ENCODE results near the gene IFIT2.
"Not testable (repeated sequence)": the region's sequence is repeated elsewhere in the genome, so short reads cannot be mapped to it uniquely, and the experiment has no call there.

IFIT2 gene

GRCh38 chr10:89342206-89342958 is 40.5 kb downstream of the IFIT2 start:
- DNase-seq (ENCODE audit: low read depth in 2 of 2), result no peak

- no peak for DNase-seq (ENCODE audit: low read depth in 2 of 2)
Observed at GRCh38 chr10:89343089-89343767, 41.4 kb downstream of the IFIT2 start.

- DNase-seq (ENCODE audit: low read depth in 2 of 2), result no peak
Observed at GRCh38 chr10:89344156-89344555, 42.3 kb downstream of the IFIT2 start.

- no peak for DNase-seq (ENCODE audit: low read depth in 2 of 2)
Observed at GRCh38 chr10:89345367-89346000, 43.6 kb downstream of the IFIT2 start.

GRCh38 chr10:89346405-89347254 is 44.8 kb downstream of the IFIT2 start:
- no peak for DNase-seq (ENCODE audit: low read depth in 2 of 2)

- DNase-seq (ENCODE audit: low read depth in 2 of 2), result no peak
Observed at GRCh38 chr10:89347701-89348457, 46.0 kb downstream of the IFIT2 start.

- DNase-seq (ENCODE audit: low read depth in 2 of 2), result no peak
Observed at GRCh38 chr10:89348481-89348880, 46.6 kb downstream of the IFIT2 start.

GRCh38 chr10:89348975-89349374 is 47.1 kb downstream of the IFIT2 start:
- no peak for DNase-seq (ENCODE audit: low read depth in 2 of 2)

GRCh38 chr10:89350631-89351315 is 48.9 kb downstream of the IFIT2 start:
- DNase-seq (ENCODE audit: low read depth in 2 of 2), result not testable (repeated sequence)

- no peak for DNase-seq (ENCODE audit: low read depth in 2 of 2)
Observed at GRCh38 chr10:89351412-89351779, 49.5 kb downstream of the IFIT2 start.

- DNase-seq (ENCODE audit: low read depth in 2 of 2), result no peak
Observed at GRCh38 chr10:89351780-89352597, 50.1 kb downstream of the IFIT2 start.

GRCh38 chr10:89352802-89353201 is 51.0 kb downstream of the IFIT2 start:
- no peak for DNase-seq (ENCODE audit: low read depth in 2 of 2)

- DNase-seq (ENCODE audit: low read depth in 2 of 2), result no peak
Observed at GRCh38 chr10:89355394-89355931, 53.6 kb downstream of the IFIT2 start.

GRCh38 chr10:89357096-89357495 is 55.2 kb downstream of the IFIT2 start:
- no peak for DNase-seq (ENCODE audit: low read depth in 2 of 2)

GRCh38 chr10:89357975-89358374 is 56.1 kb downstream of the IFIT2 start:
- no peak for DNase-seq (ENCODE audit: low read depth in 2 of 2)

Measured in stimulated activated CD4-positive, alpha-beta T cell treated with anti-CD3 and anti-CD28 coated beads, Interleukin-4, amount 100 ng/mL, for 48 hours (primary cell).